Epithelial cell of prostate (primary cell): ENCODE data around the gene GAGE12E.
"Not testable (repeated sequence)": the region's sequence is repeated elsewhere in the genome, so short reads cannot be mapped to it uniquely, and the experiment has no call there.

Experiments used
- DNase-seq: peaks from one replicate; pipeline ENCODE4 v3.0.0-alpha.2; 2011; ENCODE audit warnings: low read depth, low spot score
- H3K27ac ChIP-seq: fragments of 450-650 bp; 2 replicates; pipeline ENCODE4 v1.5.1; 2017; ENCODE audit warnings: mild to moderate bottlenecking

GAGE12E gene

GRCh38 chrX:49550989-49551388, at the start of gene GAGE12E:
Gene GAGE12E, plus strand, starts transcription at chrX:49551289. Its CDS starts 1,155 bp downstream, at chrX:49552444.
- DNase-seq, H3K27ac ChIP-seq: not testable (repeated sequence)

- H3K27ac ChIP-seq, DNase-seq: not testable (repeated sequence)
These were observed 19.2 kb upstream of the GAGE12E start, which contains the start of gene GAGE12C for GRCh38 chrX:49531877-49532276. Gene GAGE12C, plus strand, starts transcription at chrX:49532177. Its CDS starts 1,155 bp downstream, at chrX:49533332.

GRCh38 chrX:49541433-49541832, 9.7 kb upstream of the GAGE12E start, which contains the start of gene GAGE12D:
Gene GAGE12D, plus strand, starts transcription at chrX:49541733. Its CDS starts 1,155 bp downstream, at chrX:49542888.
- H3K27ac ChIP-seq, DNase-seq: not testable (repeated sequence)

- not testable (repeated sequence) for H3K27ac ChIP-seq, DNase-seq
These were observed 9.5 kb downstream of the GAGE12E start, which contains the start of gene GAGE12F for GRCh38 chrX:49560542-49560941. Gene GAGE12F, plus strand, starts transcription at chrX:49560842. Its CDS starts 1,155 bp downstream, at chrX:49561997.

GRCh38 chrX:49568728-49569127, 17.6 kb downstream of the GAGE12E start:
- DNase-seq, result not testable (repeated sequence)

GRCh38 chrX:49569152-49569551, 18.1 kb downstream of the GAGE12E start:
- DNase-seq, H3K27ac ChIP-seq: not testable (repeated sequence)

More at GRCh38 chrX:49568728-49569127, 17.6 kb downstream of the GAGE12E start:
- not testable (repeated sequence) for H3K27ac ChIP-seq

- not testable (repeated sequence) for H3K27ac ChIP-seq, DNase-seq
These were observed 19.0 kb downstream of the GAGE12E start, which contains the start of gene GAGE12G for GRCh38 chrX:49570100-49570499. Gene GAGE12G, plus strand, starts transcription at chrX:49570400. Its CDS starts 1,155 bp downstream, at chrX:49571555.

- DNase-seq, result not testable (repeated sequence)
These were observed 28.6 kb downstream of the GAGE12E start, which contains the start of gene GAGE12H for GRCh38 chrX:49579649-49580048. Gene GAGE12H, plus strand, starts transcription at chrX:49579949. Its CDS starts 1,155 bp downstream, at chrX:49581104.

GRCh38 chrX:49589196-49589595, 38.1 kb downstream of the GAGE12E start, which contains the start of gene GAGE2A:
Gene GAGE2A, plus strand, starts transcription at chrX:49589496. Its CDS starts 1,155 bp downstream, at chrX:49590651.
- DNase-seq, result not testable (repeated sequence)

More at GRCh38 chrX:49579649-49580048, 28.6 kb downstream of the GAGE12E start, which contains the start of gene GAGE12H:
- H3K27ac ChIP-seq, result not testable (repeated sequence)

GRCh38 chrX:49589769-49590478, 38.8 kb downstream of the GAGE12E start:
- H3K27ac ChIP-seq, DNase-seq: not testable (repeated sequence)

More at GRCh38 chrX:49589196-49589595, 38.1 kb downstream of the GAGE12E start, which contains the start of gene GAGE2A:
- H3K27ac ChIP-seq, result not testable (repeated sequence)

GRCh38 chrX:49590488-49590887, 39.4 kb downstream of the GAGE12E start:
- not testable (repeated sequence) for DNase-seq, H3K27ac ChIP-seq

GRCh38 chrX:49598720-49599119, 47.6 kb downstream of the GAGE12E start, which contains the start of gene GAGE1:
Gene GAGE1, plus strand, starts transcription at chrX:49599020. Its CDS starts 1,155 bp downstream, at chrX:49600175.
- not testable (repeated sequence) for DNase-seq, H3K27ac ChIP-seq
